GM19372 (cell line): ENCODE results near the gene CNNM1.

Experiments
- ATAC-seq: cut with Tn5 transposase; IDR thresholded peaks from one replicate; pipeline ENCODE4 v1.9.1; 2021; ENCODE audit warnings: mild to moderate bottlenecking, low read depth, moderate library complexity; ENCODE audit not compliant: unreplicated experiment

CNNM1 gene

GRCh38 chr10:99438890-99439289 lies 109.7 kb downstream of the CNNM1 start:
- no peak for ATAC-seq

DNA sequence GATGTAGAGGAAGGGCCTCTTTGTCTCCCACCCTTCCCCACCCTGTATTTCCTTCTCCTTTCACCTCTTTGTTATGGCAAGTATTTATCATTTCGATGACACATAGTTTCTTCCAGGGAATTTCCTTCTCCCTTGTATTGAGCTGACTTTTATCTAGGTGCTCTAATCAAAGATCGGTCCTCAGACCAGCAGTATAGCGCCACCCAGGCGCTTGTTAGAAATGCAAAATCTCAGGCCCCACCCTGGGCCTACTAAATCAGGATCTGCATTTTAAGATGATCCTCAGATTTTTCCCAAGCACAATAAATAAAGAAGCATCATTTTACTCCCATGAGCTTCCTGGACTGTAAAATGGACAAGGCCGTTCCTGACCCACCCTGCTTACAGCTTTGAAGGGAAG lies 113.2 kb downstream of the CNNM1 start:
- no peak for ATAC-seq

DNA sequence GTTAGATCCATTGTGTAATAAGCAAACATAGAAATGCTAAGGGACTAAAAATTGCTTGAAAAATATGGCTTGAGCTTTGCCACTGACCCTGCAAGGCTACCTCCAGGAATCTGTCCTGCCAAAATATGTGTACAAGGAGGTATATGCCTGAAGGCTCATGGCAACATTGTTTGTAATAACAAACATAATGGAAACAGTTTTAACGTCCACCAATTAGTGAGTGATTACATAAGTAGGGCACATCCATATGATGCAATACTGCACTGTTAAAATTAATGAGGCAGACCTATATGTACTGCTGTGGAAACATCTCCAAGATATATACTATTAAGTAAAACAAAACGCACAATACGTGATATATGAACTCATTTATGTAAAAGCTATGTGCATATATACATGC lies 114.3 kb downstream of the CNNM1 start:
- no peak for ATAC-seq
